ENCODE results near the gene MBL2.

Gene MBL2

GRCh38 chr10:52772623-52773022 lies at the start of gene MBL2:
Gene MBL2, minus strand, starts transcription at chr10:52772784. Its CDS starts 1,149 bp downstream, at chr10:52771635.
- DNase-seq = no peak

GRCh38 chr10:52820309-52820708 lies 47.7 kb upstream of the MBL2 start:
- DNase-seq = no peak

DNA sequence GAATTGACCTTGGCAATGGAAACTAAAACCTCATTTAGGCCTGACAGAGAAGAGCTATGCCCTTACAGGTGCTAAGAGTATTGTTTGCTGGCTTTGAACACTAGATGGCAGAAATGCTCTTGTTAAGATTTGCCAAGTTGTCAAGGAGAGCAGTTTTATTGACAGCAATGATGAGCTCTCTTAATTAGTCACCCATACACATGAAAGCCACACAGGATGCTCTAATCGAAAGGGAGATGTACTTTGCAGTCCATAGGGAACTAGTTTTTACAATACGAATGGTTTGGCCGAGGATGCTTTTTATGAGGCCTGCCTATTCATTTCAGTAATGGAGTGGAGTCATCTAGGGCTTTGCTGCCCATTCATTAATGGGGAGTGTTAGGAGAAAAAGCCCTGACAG lies 45.4 kb upstream of the MBL2 start:
- no peak for DNase-seq

GRCh38 chr10:52814506-52814905 lies 41.9 kb upstream of the MBL2 start:
- no peak for DNase-seq

DNA sequence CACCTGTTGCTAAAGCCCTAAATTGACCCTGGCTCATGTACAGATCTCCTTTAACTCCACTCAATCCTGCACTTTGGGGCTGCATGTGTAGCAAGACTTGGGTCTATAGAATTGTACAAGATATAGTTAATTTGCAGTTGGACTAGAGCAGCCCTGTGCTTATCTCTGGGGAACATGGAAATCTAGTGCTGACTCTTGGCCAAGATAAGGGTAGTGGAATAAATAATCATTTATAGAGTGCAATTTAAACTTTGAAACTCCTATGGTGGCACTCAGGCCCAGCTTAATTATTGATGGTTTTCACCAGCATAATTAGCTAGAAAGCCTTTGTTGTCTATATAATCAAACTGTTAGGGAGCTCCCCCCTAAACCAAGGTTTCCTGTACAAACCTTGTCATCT lies 39.2 kb upstream of the MBL2 start:
- no peak for DNase-seq

GRCh38 chr10:52810761-52811160 lies 38.2 kb upstream of the MBL2 start:
- DNase-seq = no peak

GRCh38 chr10:52807803-52808202 lies 35.2 kb upstream of the MBL2 start:
- no peak for DNase-seq

DNA sequence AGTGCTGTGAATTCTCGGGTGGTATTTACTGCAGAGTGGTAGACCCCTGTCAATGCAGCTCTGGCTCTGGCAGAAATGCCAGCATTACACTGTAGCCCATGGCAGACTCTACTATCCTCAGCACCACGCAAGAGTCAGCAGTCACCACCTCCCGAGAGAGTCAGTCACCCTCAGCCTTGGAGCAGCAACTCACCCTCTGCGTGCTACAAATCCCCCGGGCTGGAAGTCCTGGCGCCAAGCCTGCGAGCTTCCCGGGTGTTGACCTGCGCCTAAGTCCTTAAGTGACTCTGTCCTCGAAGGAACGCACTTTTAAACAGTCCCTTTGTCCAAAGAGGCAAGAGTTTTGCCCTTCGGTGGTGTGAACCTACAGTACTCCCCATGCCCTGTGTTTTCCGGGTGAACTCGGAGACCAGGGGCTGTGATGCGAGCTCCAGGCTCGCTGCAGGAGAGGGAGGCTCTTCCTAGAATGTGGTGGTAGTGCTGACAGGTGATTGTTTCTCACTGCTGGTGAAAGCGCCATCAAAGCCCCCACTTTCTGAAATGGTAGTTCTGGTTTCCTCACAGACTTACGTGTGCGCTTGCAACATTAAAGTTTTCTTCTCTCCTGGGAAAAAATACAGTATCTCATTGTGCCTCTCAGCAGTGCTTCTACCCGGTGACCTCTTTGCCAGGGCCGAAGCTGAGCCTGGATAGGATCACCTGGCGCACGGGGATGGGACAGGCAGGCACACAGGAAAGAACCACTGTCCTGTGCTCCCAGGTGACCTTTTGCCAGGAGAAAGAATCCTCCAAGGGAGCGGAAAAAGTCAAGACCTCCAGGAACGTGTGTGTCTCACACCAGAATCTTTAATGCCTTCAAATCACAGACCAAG lies 33.1 kb upstream of the MBL2 start:
- no peak for DNase-seq

GRCh38 chr10:52801947-52802346 lies 29.4 kb upstream of the MBL2 start:
- DNase-seq = no peak

GRCh38 chr10:52786098-52786497 lies 13.5 kb upstream of the MBL2 start:
- no peak for DNase-seq

DNA sequence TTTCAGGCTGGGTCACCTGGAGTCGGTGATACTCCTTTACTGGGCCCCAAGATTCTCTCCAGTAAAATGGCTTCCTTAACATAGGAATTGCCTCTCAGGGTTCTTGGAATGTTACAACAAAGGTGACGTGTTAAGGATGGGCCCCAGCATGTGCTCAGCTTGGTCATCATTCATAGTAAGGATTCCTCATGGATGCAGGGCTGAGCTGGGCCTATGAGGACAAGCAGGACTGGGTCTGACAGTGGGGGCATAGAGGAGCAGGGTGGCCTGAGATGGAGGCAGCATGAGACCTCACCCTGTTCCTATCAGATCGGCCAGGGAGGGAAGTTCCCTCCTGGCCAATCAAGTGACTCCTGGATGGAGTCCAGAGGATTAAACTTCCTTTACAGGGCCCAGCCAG lies 12.8 kb upstream of the MBL2 start:
- DNase-seq = no peak

- DNase-seq = no peak
Measured at GRCh38 chr10:52783726-52784125, 11.1 kb upstream of the MBL2 start.

DNA sequence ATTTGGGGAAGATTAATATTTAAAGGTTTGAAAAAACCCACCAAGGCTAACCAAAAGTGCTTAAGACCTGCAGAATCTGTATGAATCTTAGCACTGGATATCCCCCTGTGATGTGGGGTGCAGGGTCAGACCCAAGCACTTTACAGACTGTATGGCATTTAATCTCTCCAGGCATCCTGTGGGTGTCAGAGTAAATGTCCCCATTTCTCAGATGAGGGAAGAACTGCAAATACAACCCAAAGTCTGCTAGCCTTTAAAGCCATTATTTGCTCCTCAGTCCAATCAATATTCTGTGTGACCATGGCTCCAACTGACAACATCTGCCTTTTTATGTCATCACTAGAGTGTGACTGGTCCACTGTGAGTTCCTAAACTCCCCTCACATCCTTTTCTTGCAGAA lies 10.0 kb upstream of the MBL2 start:
- no peak for DNase-seq

DNA sequence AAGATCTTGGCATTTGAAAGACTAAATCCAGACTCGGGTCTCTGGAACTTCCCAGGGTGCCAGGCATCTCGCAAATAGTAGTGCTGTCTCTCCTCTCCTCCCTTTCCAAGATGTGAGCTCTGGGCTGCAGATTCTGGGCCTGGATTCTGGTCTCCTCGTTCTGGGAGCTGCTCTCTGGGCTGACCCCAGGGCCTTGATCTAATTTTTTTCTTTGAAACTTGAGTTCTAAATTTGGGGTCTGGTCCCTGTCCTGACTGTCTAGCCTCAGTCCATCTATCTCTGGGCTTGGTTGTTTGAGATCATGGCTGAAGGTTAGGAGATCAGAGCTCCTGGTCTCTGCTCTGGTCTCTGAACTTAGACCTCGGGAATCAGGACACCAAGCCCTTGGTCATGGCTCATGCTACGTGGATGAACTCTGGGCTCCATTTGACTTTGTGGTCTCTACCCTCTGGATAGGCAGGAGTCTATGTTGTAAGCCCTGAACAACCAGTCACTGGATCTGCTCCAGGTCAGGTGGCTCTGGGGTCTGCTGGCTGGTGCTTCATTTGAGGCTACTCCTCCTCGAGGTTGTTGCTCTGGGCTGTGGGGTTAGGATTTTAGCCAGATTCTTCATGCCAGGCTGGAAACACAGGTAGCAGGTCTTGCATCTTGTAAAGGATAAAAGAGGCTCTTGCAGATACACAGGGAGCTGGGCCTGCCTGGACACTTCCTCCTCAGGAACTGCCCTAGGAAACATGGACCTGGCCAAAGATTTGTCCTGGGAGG lies 8.0 kb upstream of the MBL2 start:
- no peak for DNase-seq

- no peak for DNase-seq
Measured at GRCh38 chr10:52779541-52780390, 7.2 kb upstream of the MBL2 start.

DNA sequence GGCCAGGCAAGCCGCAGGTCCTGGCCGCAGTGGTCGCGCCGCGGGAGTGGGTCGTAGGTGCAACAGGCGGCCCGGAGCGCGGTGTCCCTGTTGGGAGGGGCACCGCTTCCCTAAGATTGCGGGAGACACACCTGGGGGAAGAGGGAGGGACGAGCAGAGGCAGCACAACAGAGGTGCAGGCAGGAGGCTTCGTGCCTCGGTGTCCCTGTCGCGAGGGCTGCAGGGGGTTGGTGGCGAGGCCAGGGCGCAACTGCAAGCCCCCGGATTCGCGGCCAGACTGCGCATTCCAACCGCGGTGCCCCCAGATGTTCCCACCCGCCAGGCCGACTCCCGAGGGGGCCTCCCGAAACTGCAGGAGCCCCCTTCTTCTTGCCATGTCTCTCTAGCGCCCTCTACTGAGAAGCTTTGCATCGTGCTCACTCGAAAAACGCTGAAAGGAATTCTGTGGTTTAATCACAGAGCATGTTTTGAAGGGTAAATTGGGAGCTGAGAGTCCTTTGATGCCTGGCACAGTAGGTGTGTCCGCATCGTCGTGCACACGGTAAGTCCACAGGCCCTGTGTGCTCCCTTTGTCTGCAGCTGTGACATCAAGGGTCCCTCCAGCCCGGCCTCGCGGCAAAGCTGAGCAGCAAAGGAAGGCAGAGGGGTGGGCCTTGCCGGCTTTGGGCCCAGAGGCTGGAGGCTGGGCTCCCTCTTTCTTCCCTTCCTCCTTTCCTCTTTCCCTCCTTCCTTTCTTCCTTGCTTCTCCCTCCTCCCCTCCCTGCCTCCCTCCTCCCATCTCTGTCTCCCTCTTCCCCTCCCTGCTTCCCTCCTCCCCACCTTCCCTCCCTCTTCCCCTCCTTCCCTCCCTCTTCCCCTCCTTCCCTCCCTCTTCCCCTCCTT lies 6.2 kb upstream of the MBL2 start:
- DNase-seq = no peak

GRCh38 chr10:52777414-52777813 lies 4.8 kb upstream of the MBL2 start:
- DNase-seq = no peak

DNA sequence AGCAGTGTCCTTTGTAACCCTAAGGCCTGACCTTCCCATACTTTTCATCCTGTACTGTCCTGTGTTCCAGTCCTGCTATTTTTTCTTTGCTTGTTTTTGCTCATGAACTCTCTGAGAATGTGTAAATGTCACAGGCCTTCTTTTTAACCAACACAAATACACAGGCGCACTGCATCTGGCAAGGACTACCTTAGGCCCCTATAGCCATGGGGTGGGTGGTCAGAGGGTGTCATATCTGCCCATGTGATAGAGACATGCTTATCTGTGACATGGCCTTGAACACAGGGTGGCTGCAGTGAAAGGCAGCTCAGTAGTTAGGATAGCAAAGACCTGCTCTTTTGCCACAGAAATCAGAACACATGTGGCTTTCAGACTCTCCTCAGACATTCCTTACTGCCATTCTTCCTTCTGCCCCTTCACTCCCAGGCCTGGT lies 3.9 kb upstream of the MBL2 start:
- DNase-seq = no peak

GRCh38 chr10:52775132-52775647 lies 2.6 kb upstream of the MBL2 start:
- DNase-seq = no peak

GRCh38 chr10:52774600-52775106 lies 2.1 kb upstream of the MBL2 start:
- DNase-seq = no peak

DNA sequence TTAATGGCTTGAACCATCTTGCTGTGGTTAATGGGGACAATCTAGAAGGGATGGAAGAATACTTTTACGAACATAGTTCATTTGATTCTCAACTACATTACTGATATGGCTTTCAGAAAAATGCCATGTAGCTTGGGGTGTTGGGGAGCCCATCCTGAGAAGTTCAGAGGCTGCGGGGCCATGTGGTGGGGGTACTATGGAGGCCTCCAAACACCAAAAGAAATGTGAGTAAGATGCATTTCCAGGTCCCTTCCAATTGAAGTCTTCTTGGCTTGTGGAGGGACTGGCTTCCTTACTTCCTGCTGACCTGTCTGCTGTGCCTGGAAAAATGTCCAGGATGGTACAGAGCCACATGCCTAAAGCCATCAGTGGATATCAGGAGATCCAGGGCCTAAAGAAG lies 1.6 kb upstream of the MBL2 start:
- DNase-seq = no peak

Data from NCI-H2107 (cell line).